ENCODE measurements around the gene MUC21. TPM values are rescaled to one million over a fixed set of nuclear protein-coding genes. Genes with fewer than 3 reads are reported as not detected.

MUC21 gene
- total and polyA plus RNA-seq, 2 of the 8 experiments (the other 6 are each of a cell fraction or from before 2014, with no cell fraction given), result not detected

- no peaks in the 10 kb centered on the region for H3K23me2 ChIP-seq (ENCODE audit: low read depth, low read length)
- 86% methylated on average over 8 of the region's 9 CpGs; no CpG with 5 or more reads in 1 of the 2 experiments for WGBS, 2 experiments (ENCODE audit: extremely low coverage in 1 of 2, insufficient coverage in 1 of 2, insufficient read length in 1 of 2, insufficient replicate concordance in 2 of 2, low coverage in 1 of 2, low lambda C conversion rate in 2 of 2, missing lambda C conversion rate in 1 of 2)
- H3K27me3 ChIP-seq (replicated peaks in 1 of 4; ENCODE audit: control insufficient read depth in 3 of 4, extremely low read depth in 1 of 4, insufficient read depth in 3 of 4, low read length in 3 of 4), result no peaks in the 10 kb centered on the region
- H3K27ac ChIP-seq (ENCODE audit: low read depth, low read length), result no peak overlapping the region
- no peak overlapping the region for H2BK5ac ChIP-seq (ENCODE audit: low read depth, low read length)
- H3K23ac ChIP-seq (ENCODE audit: insufficient read length), result no peak overlapping the region
- no peak overlapping the region for H3K14ac ChIP-seq (ENCODE audit: insufficient read length)
- no peak overlapping the region for H4K8ac ChIP-seq (ENCODE audit: extremely low read depth, insufficient read depth, low read length)
- H3K9ac ChIP-seq (replicated peaks in 1 of 4; ENCODE audit: extremely low read depth in 1 of 4, low read depth in 3 of 4, low read length in 3 of 4), result no peak overlapping the region
- no peak overlapping the region for H2BK15ac ChIP-seq (ENCODE audit: low read length)
- no peak overlapping the region for H4K91ac ChIP-seq (replicated peaks; ENCODE audit: insufficient read length, low read length)
- peaks cover 0 to 2% (median 0%) of the 10 kb centered on the region in 4 experiments; a peak in 2 of 7 replicates for H3K4me1 ChIP-seq (replicated peaks in 1 of 4; ENCODE audit: control insufficient read depth in 3 of 4, insufficient read depth in 4 of 4, low read length in 3 of 4)
- TF ChIP-seq, protein P1, sequence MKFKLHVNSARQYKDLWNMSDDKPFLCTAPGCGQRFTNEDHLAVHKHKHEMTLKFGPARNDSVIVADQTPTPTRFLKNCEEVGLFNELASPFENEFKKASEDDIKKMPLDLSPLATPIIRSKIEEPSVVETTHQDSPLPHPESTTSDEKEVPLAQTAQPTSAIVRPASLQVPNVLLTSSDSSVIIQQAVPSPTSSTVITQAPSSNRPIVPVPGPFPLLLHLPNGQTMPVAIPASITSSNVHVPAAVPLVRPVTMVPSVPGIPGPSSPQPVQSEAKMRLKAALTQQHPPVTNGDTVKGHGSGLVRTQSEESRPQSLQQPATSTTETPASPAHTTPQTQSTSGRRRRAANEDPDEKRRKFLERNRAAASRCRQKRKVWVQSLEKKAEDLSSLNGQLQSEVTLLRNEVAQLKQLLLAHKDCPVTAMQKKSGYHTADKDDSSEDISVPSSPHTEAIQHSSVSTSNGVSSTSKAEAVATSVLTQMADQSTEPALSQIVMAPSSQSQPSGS (IDR thresholded peaks at IDR 0.05; ENCODE audit: low read length), result no peak
- TF ChIP-seq MAFK (IDR thresholded peaks at IDR 0.05; ENCODE audit: low read depth, low read length) (no peak), SUZ12 (IDR thresholded peaks at IDR 0.05; ENCODE audit: low read length) (no peak), YY1 (IDR thresholded peaks at IDR 0.05; ENCODE audit: low read depth, low read length) (no peak), ASH2L (IDR thresholded peaks at IDR 0.05; ENCODE audit: low read length) (no peak)
- no peak for DNase-seq (ENCODE audit: low read depth in 1 of 2, low spot score in 2 of 2)
- H3K18ac ChIP-seq (ENCODE audit: extremely low read depth, low read length), result no peak overlapping the region
- H3K79me1 ChIP-seq (ENCODE audit: low read depth, low read length), result no peaks in the 10 kb centered on the region
- H2AFZ ChIP-seq (ENCODE audit: low read length), result no peak overlapping the region
- H4K5ac ChIP-seq (ENCODE audit: insufficient read length, low read depth, low read length), result no peak overlapping the region
- H3K4me2 ChIP-seq (ENCODE audit: insufficient read depth in 1 of 2, low read depth in 2 of 2, low read length in 2 of 2), result no peak overlapping the region
- no peaks in the 10 kb centered on the region for H3K36me3 ChIP-seq (ENCODE audit: control insufficient read depth in 2 of 4, insufficient read depth in 4 of 4, low read length in 3 of 4)
- FAIRE-seq, result no peak
- no peaks in the 10 kb centered on the region for H3K79me2 ChIP-seq (ENCODE audit: control insufficient read depth in 1 of 2, insufficient read depth in 2 of 2, low read length in 2 of 2)
- H4K20me1 ChIP-seq (replicated peaks in 1 of 2; ENCODE audit: control insufficient read depth in 1 of 2, insufficient read depth in 2 of 2, low read length in 2 of 2), result no peaks in the 10 kb centered on the region
- no peak overlapping the region for H2BK12ac ChIP-seq (ENCODE audit: low read depth, low read length)
- CTCF ChIA-PET (ENCODE audit: partially characterized antibody), result interaction anchor here (0.7 to 2.1 kb wide), 6 partner anchors 10 to 95 kb away, joined by 3 to 5 read pairs (median 4); no protein-coding TSS in a partner anchor
- H3K4me3 ChIP-seq (ENCODE audit: extremely low read depth in 1 of 4, insufficient read depth in 2 of 4, low read depth in 3 of 4, low read length in 4 of 4), result no peak overlapping the region
- no peak overlapping the region for H3K4ac ChIP-seq (replicated peaks; ENCODE audit: insufficient read length, low read depth, low read length)
- H2BK120ac ChIP-seq (replicated peaks; ENCODE audit: low read depth, low read length), result no peak overlapping the region
- H3K56ac ChIP-seq (replicated peaks; ENCODE audit: insufficient read length, low read depth, low read length), result no peak overlapping the region
- no peaks in the 10 kb centered on the region; a peak in 1 of 4 replicates for H3K9me3 ChIP-seq (ENCODE audit: insufficient read depth in 2 of 2, low read depth in 1 of 2, low read length in 1 of 2)
- H2AK5ac ChIP-seq (ENCODE audit: low read depth, low read length), result no peak overlapping the region
- H2BK20ac ChIP-seq (ENCODE audit: low read length), result no peak overlapping the region
- POLR2A ChIA-PET (ENCODE audit: partially characterized antibody), result interaction anchor here (1.3 kb wide), 1 partner anchor 15 kb away, joined by 3 read pairs; no protein-coding TSS in a partner anchor
Observed at GRCh38 chr6:30988209-30988825, 4.8 kb downstream of the MUC21 start.
